HUDEP-2 (cell line): ENCODE results near the gene APOBEC3F.
"Not testable (repeated sequence)": the region's sequence is repeated elsewhere in the genome, so short reads cannot be mapped to it uniquely, and the experiment has no call there.

Experiments used
- DNase-seq, 76 experiments: peaks; one replicate each; lab custom pipeline; 2025; ENCODE audit not compliant: unreplicated experiment in 76 of 76; lab: John Stamatoyannopoulos, UW

The APOBEC3F gene

GRCh38 chr22:39068033-39068785, 27.5 kb downstream of the APOBEC3F start:
- DNase-seq = no peak

GRCh38 chr22:39070186-39070585, 29.5 kb downstream of the APOBEC3F start:
- no peak for DNase-seq

GRCh38 chr22:39072581-39072981, 31.9 kb downstream of the APOBEC3F start:
- not testable (repeated sequence) for DNase-seq

DNA sequence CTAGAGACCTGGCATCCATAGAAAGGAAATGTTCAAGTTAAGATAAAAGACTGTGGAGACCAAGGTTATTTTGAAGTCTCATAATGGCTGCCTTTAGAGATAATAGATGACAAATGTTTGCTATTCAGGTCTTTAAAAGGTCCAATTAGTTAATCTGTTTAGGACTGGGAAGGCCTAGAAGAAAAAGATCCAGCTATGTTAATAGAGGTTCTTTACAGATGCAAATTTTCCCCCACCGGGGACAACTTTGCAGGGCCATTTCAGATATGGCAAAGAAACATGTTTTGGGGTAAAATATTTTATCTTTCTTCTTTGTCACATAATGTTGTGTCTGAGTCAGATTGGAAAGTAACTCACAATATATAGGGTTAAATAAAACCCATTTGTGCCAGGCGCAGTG, 33.3 kb downstream of the APOBEC3F start:
- no peak for DNase-seq

DNA sequence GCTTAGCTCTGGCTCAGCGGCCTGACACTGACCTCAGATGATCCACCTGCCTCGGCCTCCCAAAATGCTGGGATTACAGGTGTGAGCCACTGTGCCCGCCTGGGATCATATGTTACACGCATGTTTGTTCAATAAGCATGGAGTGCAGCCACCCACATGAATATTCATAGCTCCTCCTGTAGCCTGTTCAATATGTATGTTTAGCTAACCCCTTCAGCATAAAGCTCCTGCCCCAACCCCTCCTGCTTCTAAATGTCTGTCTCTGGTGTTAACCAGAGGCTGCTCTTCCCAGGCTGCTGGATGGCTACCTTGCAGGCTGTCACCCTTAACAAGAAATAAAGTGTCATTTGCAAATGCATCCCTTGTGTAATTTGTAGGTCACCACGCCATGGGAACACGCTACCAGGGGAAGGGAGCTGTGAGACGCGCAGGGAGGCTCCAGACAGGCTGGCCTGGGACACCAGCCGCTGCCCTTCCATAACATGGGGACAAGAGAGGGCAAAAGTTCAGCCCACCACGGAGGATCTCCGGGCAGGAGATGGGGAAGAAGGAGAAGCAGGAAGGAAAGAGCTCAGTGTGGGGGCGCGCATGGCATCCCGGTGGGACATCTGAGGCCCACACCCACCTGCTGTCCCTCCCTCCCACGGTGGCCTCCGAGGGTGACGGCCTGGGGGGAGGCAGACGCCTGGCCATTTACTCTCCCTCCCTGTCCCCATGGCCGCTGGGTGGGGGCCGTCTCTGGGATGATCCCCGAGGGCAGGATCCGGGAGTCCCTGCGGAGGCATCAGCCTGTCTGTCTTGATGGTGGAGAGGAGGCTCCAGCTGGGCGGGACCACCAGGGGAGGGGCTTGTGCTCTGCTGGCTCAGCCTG, 35.7 kb downstream of the APOBEC3F start:
- not testable (repeated sequence) for DNase-seq

GRCh38 chr22:39077026-39077840, 36.6 kb downstream of the APOBEC3F start, which contains the start of gene APOBEC3G:
Gene APOBEC3G, plus strand, starts transcription at chr22:39077275. Its CDS starts 87 bp downstream, at chr22:39077362.
- DNase-seq = peak in 74 of 76 experiments; percentile 11 to 82 (median 62)

DNA sequence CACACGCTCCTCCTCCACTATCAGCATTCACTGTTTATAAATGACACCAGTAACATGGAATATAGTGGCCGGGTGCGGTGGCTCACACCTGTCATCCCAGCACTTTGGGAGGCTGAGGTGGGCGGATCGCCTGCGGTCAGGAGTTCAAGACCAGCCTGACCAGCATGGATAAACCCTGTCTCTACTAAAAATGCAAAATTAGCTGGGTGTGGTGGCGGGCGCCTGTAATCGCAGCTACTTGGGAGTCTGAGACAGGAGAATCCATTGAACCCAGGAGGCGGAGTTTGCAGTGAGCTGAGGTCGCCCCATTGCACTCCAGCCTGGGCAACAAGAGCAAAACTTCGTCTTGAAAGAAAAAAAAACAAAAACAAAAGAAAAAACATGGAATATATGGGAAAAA, 37.2 kb downstream of the APOBEC3F start:
- not testable (repeated sequence) for DNase-seq

- no peak for DNase-seq
Observed at GRCh38 chr22:39078329-39078728, 37.7 kb downstream of the APOBEC3F start.

DNA sequence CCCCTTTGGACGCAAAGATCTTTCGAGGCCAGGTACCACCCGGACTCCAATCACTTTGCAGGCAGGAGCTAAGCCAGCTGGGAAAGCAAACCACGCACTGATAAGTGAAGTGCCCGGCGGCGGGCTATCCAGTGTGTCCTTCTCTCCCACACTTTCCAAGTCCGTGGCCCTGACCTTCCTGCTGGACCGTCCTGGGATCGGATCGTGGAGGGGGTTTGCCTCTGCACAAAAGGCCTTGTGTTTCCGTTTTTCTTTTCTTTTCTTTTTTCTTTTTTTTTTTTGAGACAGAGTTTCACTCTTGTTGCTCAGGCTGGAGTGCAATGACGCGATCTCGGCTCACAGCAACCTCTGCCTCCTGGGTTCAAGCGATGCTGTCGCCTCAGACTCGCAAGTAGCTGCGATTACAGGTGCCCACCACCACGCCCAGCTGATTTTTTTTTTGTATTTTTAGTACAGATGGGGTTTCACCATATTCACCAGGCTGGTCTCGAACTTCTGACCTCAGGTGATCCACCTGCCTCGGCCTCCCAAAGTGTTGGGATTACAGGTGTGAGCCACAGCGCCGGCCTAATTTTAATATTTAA, 38.5 kb downstream of the APOBEC3F start:
- DNase-seq = not testable (repeated sequence)

DNA sequence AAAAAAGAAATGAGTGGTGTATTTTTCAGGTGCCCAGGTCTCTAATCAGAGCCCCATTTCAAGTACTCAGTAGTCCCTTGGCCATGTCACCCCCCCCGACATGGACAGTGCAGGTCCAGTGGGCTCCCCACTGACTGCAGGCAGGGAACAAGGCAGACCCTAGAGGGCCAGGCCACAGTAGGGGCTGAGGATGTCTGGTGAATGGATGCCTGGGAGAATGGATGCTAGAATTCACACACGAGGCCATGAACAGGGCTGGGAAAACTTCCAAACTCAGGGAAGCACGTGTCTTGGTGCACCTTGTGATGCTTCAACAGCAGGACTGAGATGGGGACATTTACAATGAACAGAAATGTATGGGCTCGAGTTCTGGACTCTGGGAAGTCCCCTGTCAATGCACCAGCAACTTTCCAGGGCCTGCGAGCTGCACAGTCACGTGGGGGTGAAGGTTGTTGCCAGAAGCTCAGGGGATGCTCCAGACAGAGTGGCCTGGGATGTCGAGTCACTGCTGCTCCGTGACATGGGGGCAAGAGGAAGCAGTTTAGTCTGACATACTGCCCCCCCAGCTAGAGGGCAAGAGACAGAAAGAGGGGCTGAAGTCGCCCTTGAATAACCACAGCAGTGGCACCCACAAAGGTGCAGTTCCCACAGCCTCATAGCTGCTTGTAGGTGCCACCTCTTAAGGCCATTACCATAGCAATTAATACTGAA, 39.5 kb downstream of the APOBEC3F start:
- no peak for DNase-seq

- no peak for DNase-seq
Observed at GRCh38 chr22:39081016-39081415, 40.4 kb downstream of the APOBEC3F start.

DNA sequence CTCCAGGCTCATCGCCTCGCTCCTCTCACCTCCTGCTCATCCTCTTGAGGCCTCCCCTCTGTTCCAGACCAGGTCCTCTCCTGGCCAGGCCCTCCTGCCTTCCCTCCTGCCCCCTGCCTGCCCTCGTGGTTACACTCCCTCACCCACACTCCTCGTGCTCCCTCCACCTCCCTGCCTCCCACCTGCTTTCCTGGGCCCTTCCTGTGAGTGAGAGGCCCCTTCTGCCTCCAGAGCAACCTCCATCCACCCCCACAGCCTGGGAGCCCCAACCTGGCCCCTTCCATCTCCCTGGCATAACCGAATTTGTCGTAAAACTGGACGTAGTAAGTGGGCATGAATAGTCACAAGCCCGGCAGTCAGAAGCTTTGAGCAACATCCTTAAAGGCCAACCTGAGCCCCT, 40.9 kb downstream of the APOBEC3F start:
- no peak for DNase-seq

DNA sequence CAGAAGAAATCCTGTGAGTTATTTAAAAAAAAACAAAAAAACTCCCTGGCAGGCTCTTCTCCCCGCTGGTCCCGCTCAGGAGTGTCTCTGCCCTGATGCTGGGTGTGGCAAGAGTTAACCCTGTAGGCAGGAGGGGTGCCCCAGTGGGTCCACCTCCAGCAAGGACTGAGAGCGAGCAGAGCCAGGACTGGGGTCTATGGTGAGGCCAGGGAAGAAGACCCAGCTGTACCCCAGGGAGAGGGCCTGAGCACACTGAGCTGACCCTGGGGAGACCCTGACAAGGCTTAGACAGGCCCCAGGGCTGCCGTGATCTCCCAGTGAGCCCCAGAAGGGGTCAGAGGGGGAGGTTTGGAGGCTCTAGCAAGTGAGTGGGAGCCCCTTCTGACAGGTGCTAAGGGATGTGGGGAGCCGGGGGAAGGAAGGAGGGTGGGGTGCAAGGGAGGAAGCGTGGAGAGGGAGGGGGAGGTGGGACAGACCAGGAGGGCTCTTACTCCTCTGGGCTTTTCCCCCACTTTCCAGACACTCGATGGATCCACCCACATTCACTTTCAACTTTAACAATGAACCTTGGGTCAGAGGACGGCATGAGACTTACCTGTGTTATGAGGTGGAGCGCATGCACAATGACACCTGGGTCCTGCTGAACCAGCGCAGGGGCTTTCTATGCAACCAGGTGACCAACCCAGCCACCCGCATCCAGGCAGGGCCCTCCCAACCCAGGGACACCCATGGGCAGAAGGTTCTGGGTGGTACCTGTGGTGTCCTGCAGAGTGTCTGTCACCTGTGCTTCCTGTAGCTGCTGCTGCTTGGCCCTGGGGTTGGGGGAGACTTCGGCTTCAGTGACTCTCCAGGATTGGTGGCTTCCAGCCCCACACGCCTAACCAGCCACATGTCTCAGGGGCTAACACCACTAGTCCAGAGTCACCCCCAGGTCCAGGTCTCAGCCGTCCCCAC, 42.8 kb downstream of the APOBEC3F start:
- DNase-seq = no peak

GRCh38 chr22:39084666-39085065, 44.0 kb downstream of the APOBEC3F start:
- DNase-seq = no peak

DNA sequence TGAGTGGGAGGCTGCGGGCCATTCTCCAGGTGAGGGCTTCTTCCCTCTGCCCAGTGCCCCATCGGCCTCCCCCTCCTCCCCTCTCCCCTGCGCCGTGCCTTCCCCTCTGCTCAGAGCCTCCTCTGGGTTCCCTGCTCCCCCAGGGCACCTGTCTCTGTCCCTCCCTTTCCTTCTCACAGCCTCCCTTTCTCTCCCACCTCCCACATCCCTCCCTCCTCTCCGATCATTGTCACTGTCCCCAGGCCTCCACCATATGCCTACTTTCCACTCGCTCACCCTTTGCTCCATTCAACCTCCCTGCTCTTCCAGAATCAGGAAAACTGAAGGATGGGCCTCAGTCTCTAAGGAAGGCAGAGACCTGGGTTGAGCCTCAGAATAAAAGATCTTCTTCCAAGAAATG, 46.4 kb downstream of the APOBEC3F start:
- no peak for DNase-seq

GRCh38 chr22:39087881-39088684, 47.4 kb downstream of the APOBEC3F start:
- DNase-seq = no peak

GRCh38 chr22:39088685-39089032, 48.0 kb downstream of the APOBEC3F start:
- no peak for DNase-seq

DNA sequence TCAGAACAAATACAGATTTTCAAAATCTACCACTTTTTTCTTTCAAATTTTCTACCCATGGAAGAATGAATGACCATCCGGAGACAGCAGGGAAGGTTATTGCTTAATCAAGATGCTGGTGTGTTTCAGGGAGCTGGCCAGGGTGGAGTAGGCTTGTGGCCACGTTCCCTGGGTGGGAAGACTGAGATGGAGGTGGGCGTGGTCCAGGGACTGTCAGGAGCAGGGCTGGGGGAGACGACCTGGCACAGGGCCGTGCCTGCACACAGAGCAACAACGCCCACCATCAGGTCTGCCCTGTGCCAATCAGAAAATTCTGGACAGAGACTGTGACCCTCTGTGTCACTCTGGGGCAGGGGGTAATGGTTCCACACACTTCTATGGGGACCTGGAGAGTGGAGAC, 49.3 kb downstream of the APOBEC3F start:
- no peak for DNase-seq
